Stomach (tissue), 4 donors: Measurements from ENCODE around the gene ABCD4.

Source experiments
- EP300 ChIP-seq: sonication (generic); formaldehyde crosslinking; IDR thresholded peaks from one replicate; pipeline ENCODE4 v1.6.1; 2017; ENCODE audit warnings: antibody characterized with exemption
- POLR2A ChIP-seq, 4 donors: fragments of 450-650 bp; IDR thresholded peaks; one replicate each; pipeline ENCODE4 v1.6.1; 2016; ENCODE audit warnings: antibody characterized with exemption in 4 of 4, control low read depth in 2 of 4, mild to moderate bottlenecking in 1 of 4, moderate library complexity in 1 of 4
- POLR2AphosphoS5 ChIP-seq, 3 donors: sonication (generic); formaldehyde crosslinking; IDR thresholded peaks; one replicate each; pipeline ENCODE4 v1.6.1; 2016; ENCODE audit warnings: antibody characterized with exemption in 3 of 3
- TF ChIP-seq, protein P1 (sequence below), 7 experiments: fragments of 450-650 bp in 4 of 7; fragments of 200-600 bp in 3 of 7; sonication (generic) in 3 of 7; IDR thresholded peaks; one replicate each; pipeline ENCODE4 v1.5.1; 2016 to 2019; ENCODE audit warnings: antibody characterized with exemption in 7 of 7, control low read depth in 2 of 7, mild to moderate bottlenecking in 1 of 7

DNA sequence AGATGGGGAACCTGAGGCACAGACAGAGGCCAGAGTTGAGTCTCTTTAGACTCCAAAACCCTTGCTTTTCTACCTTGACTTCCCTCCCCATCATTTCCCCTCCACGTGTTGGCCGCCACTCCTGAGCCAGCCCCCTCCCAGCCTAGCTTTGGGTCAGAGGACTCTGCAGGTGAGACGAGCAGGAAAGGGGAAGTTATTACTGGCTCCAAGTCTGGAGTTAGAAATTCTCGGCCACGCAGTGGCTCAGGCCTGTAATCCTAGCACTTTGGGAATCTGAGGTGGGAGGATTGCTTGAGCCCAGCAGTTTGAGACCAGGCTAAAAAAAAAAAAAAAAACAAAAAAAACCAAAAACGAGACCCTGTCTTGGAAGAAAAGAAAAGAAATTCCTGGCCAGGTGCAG is 54.7 kb downstream of the ABCD4 start:
- TF ChIP-seq, protein P1, sequence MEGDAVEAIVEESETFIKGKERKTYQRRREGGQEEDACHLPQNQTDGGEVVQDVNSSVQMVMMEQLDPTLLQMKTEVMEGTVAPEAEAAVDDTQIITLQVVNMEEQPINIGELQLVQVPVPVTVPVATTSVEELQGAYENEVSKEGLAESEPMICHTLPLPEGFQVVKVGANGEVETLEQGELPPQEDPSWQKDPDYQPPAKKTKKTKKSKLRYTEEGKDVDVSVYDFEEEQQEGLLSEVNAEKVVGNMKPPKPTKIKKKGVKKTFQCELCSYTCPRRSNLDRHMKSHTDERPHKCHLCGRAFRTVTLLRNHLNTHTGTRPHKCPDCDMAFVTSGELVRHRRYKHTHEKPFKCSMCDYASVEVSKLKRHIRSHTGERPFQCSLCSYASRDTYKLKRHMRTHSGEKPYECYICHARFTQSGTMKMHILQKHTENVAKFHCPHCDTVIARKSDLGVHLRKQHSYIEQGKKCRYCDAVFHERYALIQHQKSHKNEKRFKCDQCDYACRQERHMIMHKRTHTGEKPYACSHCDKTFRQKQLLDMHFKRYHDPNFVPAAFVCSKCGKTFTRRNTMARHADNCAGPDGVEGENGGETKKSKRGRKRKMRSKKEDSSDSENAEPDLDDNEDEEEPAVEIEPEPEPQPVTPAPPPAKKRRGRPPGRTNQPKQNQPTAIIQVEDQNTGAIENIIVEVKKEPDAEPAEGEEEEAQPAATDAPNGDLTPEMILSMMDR (IDR thresholded peaks at IDR 0.05): no peak
- TF ChIP-seq EP300 (no peak), POLR2A (IDR thresholded peaks at IDR 0.05) (no peak), POLR2AphosphoS5 (IDR thresholded peaks at IDR 0.05) (no peak)
